MCF 10A (cell line): ENCODE data around the gene TPR. TPM values are rescaled to one million over a fixed set of nuclear protein-coding genes. Genes with fewer than 3 reads are reported as not detected.

Source experiments
- BruUV-seq: library from RNA; stranded (reverse); fragments of 400-500 nt; replicated peaks from 2 replicates; lab custom pipeline; 2021; lab: Mats Ljungman, UMichigan
- CTCF ChIA-PET: fragments of 300-600 bp; sonication (Branson Sonifier 250); formaldehyde crosslinking; extraction: SDS; loops from one replicate; lab custom pipeline; 2021; ENCODE audit warnings: antibody characterized with exemption, inconsistent platforms; lab: Yijun Ruan, JAX
- POLR2A ChIA-PET: fragments of 300-600, 350-650 bp; sonication (Branson Sonifier 250); formaldehyde crosslinking; extraction: SDS; loops from one replicate; lab custom pipeline; 2020; ENCODE audit warnings: antibody characterized with exemption, inconsistent platforms; lab: Yijun Ruan, JAX
- DNase-seq: peaks from one replicate; pipeline ENCODE4 v3.0.0-alpha.2; 2018; ENCODE audit not compliant: unreplicated experiment
- H3K27ac Mint-ChIP-seq: one replicate; pipeline ENCODE4 v1.8.0; 2022; ENCODE audit warnings: mild to moderate bottlenecking, low read depth, mixed read lengths; ENCODE audit not compliant: unreplicated experiment
- H3K27me3 Mint-ChIP-seq: one replicate; pipeline ENCODE4 v1.8.0; 2022; ENCODE audit warnings: mixed read lengths; ENCODE audit not compliant: insufficient read depth, unreplicated experiment
- H3K36me3 Mint-ChIP-seq: one replicate; pipeline ENCODE4 v1.8.0; 2022; ENCODE audit warnings: mild to moderate bottlenecking, moderate library complexity, mixed read lengths; ENCODE audit not compliant: insufficient read depth, unreplicated experiment
- H3K4me1 Mint-ChIP-seq: one replicate; pipeline ENCODE4 v1.8.0; 2022; ENCODE audit warnings: mixed read lengths; ENCODE audit not compliant: insufficient read depth, unreplicated experiment
- H3K4me3 Mint-ChIP-seq: one replicate; pipeline ENCODE4 v1.8.0; 2022; ENCODE audit warnings: mild to moderate bottlenecking, moderate library complexity, mixed read lengths; ENCODE audit not compliant: unreplicated experiment
- H3K9me3 Mint-ChIP-seq: one replicate; pipeline ENCODE4 v1.8.0; 2022; ENCODE audit warnings: mixed read lengths; ENCODE audit not compliant: unreplicated experiment
- CTCF ChIP-seq: fragments of 200-600 bp; IDR thresholded peaks from one replicate; pipeline ENCODE4 v1.8.0; 2022; ENCODE audit warnings: antibody characterized with exemption, mild to moderate bottlenecking; ENCODE audit not compliant: unreplicated experiment
- intact Hi-C: fragments of 100-400 bp; cut with micrococcal nuclease; formaldehyde crosslinking; loops from 2 replicates; pipeline ENCODE4 v1.14.1; 2022
- total RNA-seq: library from RNA; stranded (reverse); gene quantifications from 2 replicates; pipeline ENCODE4 v1.2.3, GENCODE V29; 2022

TPR gene
- total RNA-seq, 1 experiment from 2014 or later = 140 TPM

DNA sequence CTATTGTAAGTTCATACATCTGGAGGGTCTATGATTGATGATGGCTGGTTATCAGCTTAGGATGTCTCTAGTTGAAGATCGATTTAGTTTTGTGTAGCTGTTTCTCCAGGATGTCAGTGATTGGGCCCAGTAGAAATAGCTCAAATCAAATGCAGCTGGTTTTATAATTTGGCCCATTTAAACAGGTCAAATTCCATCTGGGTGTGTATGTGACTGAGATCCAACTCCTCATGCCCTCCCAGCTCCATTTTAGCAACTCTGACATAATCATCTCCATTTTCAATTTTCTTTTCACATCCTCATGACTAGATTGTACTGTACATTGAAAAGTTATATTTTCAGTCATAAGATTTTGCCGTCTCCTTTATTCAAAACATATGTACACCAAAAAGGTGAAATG, 99.2 kb downstream of the TPR start:
- no peak for DNase-seq
- no peak for TF ChIP-seq CTCF
- intact Hi-C loops = no loop called here
- H3K36me3 Mint-ChIP-seq = no peaks in the 10 kb centered on the region
- H3K4me3 Mint-ChIP-seq = no peak overlapping the region
- no peaks in the 10 kb centered on the region for H3K27me3 Mint-ChIP-seq
- ChIA-PET CTCF (interaction anchor here (0.6 to 0.8 kb wide), 2 partner anchors 29 to 647 kb away, joined by 3 read pairs; no protein-coding TSS in a partner anchor), POLR2A (interaction anchor here (1.2 to 2.1 kb wide), 3 partner anchors 9 to 27 kb away, joined by 3 to 5 read pairs (median 3); no protein-coding TSS in a partner anchor)
- no peaks in the 10 kb centered on the region for H3K9me3 Mint-ChIP-seq
- no peak overlapping the region for H3K27ac Mint-ChIP-seq
- no peaks in the 10 kb centered on the region for H3K4me1 Mint-ChIP-seq
- no TSS peak for BruUV-seq

DNA sequence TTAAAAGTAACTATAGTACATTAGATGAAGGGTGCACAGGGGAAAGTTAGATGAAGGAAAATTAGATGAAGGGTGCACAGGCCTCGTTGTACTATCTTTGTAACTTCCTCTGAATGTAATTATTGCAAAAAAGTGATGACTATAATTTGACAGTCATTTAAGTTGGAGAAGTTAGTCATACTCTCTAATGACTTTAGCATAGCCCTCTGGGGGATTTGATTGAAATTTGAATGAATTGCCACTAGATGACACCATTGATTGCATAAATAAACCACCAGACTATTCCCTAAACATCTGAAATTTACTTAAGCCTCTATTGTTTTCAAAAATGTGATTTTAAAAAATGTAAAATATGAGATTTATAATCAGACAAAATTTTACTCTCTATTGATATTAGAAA, 102.6 kb downstream of the TPR start:
- CTCF ChIA-PET = no interaction called here
- intact Hi-C loops = no loop called here
- no peak overlapping the region for H3K4me3 Mint-ChIP-seq
- BruUV-seq = no TSS peak
- H3K36me3 Mint-ChIP-seq = no peaks in the 10 kb centered on the region
- H3K27me3 Mint-ChIP-seq = no peaks in the 10 kb centered on the region
- no peaks in the 10 kb centered on the region for H3K9me3 Mint-ChIP-seq
- POLR2A ChIA-PET = no interaction called here
- peak; percentile 30 for DNase-seq
- H3K4me1 Mint-ChIP-seq = no peaks in the 10 kb centered on the region
- peak; percentile 9 for TF ChIP-seq CTCF
- no peak overlapping the region for H3K27ac Mint-ChIP-seq

DNA sequence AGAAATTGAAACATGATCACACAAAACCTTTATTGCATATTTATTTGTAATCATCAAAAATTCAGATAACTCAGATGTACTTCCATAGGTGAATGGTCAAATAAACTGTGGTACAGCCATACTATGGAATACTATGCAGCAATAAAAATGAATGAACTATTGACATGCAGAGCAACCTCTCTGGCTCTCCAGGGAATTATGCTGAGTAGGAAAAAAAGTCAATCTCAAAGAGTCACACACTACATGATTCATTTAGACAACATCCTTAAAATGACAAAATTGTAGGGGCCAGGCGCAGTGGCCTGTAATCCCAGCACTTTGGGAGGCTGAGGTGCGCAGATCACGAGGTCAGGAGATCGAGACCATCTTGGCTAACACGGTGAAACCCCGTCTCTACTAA, 104.0 kb downstream of the TPR start:
- H3K4me3 Mint-ChIP-seq = no peak overlapping the region
- no peaks in the 10 kb centered on the region for H3K27me3 Mint-ChIP-seq
- no peaks in the 10 kb centered on the region for H3K9me3 Mint-ChIP-seq
- POLR2A ChIA-PET = no interaction called here
- BruUV-seq = no TSS peak
- TF ChIP-seq CTCF = no peak
- H3K27ac Mint-ChIP-seq = no peak overlapping the region
- H3K36me3 Mint-ChIP-seq = no peaks in the 10 kb centered on the region
- H3K4me1 Mint-ChIP-seq = no peaks in the 10 kb centered on the region
- intact Hi-C loops = no loop called here
- no peak for DNase-seq
- CTCF ChIA-PET = no interaction called here

Other genes with a start within 250 kb of the TPR start
- 0.07 TPM in 1 of 2 replicates, not detected in the other for gene PRG4, start 79.0 kb downstream of the TPR start, total RNA-seq
- gene ODR4, start 585 bp upstream of the TPR start, total RNA-seq = 36.9 and 39.9 TPM in 2 replicates
- not detected in 2 replicates for gene PDC, start 85.9 kb upstream of the TPR start, total RNA-seq